Endothelial cell of umbilical vein (primary cell): ENCODE measurements around the gene SLFN11. TPM values are rescaled to one million over a fixed set of nuclear protein-coding genes. Genes with fewer than 3 reads are reported as not detected.

Source experiments
- BruUV-seq: library from RNA; stranded (reverse); fragments of 400-500 nt; replicated peaks from 2 replicates; lab custom pipeline; 2021; lab: Mats Ljungman, UMichigan
- CTCF ChIA-PET: fragments of 300-600, 350-600 bp; sonication (Branson Sonifier 250); formaldehyde crosslinking; loops from one replicate; lab custom pipeline; 2021; ENCODE audit warnings: antibody characterized with exemption, inconsistent platforms; lab: Charles Lee
- POLR2A ChIA-PET: fragments of 300-600, 350-600 bp; sonication (Branson Sonifier 250); formaldehyde crosslinking; loops from one replicate; lab custom pipeline; 2021; ENCODE audit warnings: antibody characterized with exemption, inconsistent platforms; lab: Charles Lee
- DNase-seq: peaks from one replicate; pipeline ENCODE4 v3.0.0-alpha.2; 2011; ENCODE audit warnings: low read depth, low spot score
- FAIRE-seq: peaks from 2 replicates; lab custom pipeline; 2011; peaks lifted over from hg19 to GRCh38; lab: Jason Lieb, UNC
- H2AFZ ChIP-seq: 2 replicates; pipeline ENCODE4 v1.6.0; 2012; ENCODE audit warnings: low read depth, low read length, control low read depth, inconsistent platforms
- H3K27ac ChIP-seq: 2 replicates; pipeline ENCODE4 v1.5.1; 2011; ENCODE audit warnings: low read depth, mild to moderate bottlenecking, control low read depth, low read length, moderate library complexity; ENCODE audit not compliant: insufficient read depth
- H3K27me3 ChIP-seq, 2 experiments: 2 replicates each; pipeline versions ENCODE4 v1.6.0 to v1.6.1; 2011; ENCODE audit warnings: low read length in 2 of 2, mixed read lengths in 1 of 2; ENCODE audit not compliant: control insufficient read depth in 2 of 2, insufficient read depth in 2 of 2
- H3K36me3 ChIP-seq, 2 experiments: 2 replicates in 1 of 2; 3 replicates in 1 of 2; pipeline ENCODE4 v1.5.1; 2011; ENCODE audit warnings: low read length in 2 of 2, mild to moderate bottlenecking in 1 of 2, moderate library complexity in 1 of 2; ENCODE audit not compliant: control insufficient read depth in 2 of 2, insufficient read depth in 2 of 2; ENCODE audit errors: extremely low read depth in 1 of 2
- H3K4me1 ChIP-seq: 3 replicates; pipeline ENCODE4 v1.5.1; 2011; ENCODE audit warnings: mild to moderate bottlenecking, low read length; ENCODE audit not compliant: control insufficient read depth, insufficient read depth; ENCODE audit errors: extremely low read depth
- H3K4me2 ChIP-seq: 2 replicates; pipeline ENCODE4 v1.6.1; 2011; ENCODE audit warnings: low read length, control low read depth, mixed read lengths; ENCODE audit not compliant: insufficient read depth
- H3K4me3 ChIP-seq, 3 experiments: fragments of 200-600 bp in 1 of 3; sonication (generic), shearing (Covaris generic) in 1 of 3; replicated peaks in 1 of 3; 2 replicates each; pipeline ENCODE4 v1.5.1; 2011 to 2016; ENCODE audit warnings: control low read depth in 3 of 3, low read length in 3 of 3, mild to moderate bottlenecking in 2 of 3, inconsistent platforms in 1 of 3, low read depth in 1 of 3, moderate library complexity in 1 of 3; ENCODE audit not compliant: insufficient read depth in 1 of 3
- H3K79me2 ChIP-seq: 2 replicates; pipeline ENCODE4 v1.6.0; 2012; ENCODE audit warnings: low read length, inconsistent platforms; ENCODE audit not compliant: control insufficient read depth, insufficient read depth
- H3K9ac ChIP-seq: replicated peaks from 2 replicates; pipeline ENCODE3; 2011; ENCODE audit warnings: low read length, control low read depth; ENCODE audit not compliant: insufficient read depth; ENCODE audit errors: extremely low read depth
- H3K9me1 ChIP-seq: replicated peaks from 3 replicates; pipeline ENCODE4 v1.6.0; 2011; ENCODE audit warnings: mild to moderate bottlenecking, low read length; ENCODE audit not compliant: control insufficient read depth, insufficient read depth; ENCODE audit errors: extremely low read depth
- H3K9me3 ChIP-seq: replicated peaks from 2 replicates; pipeline ENCODE4 v1.5.1; 2012; ENCODE audit warnings: low read length, inconsistent platforms; ENCODE audit not compliant: control insufficient read depth, insufficient read depth
- H4K20me1 ChIP-seq: replicated peaks from 2 replicates; pipeline ENCODE3; 2011; ENCODE audit warnings: mild to moderate bottlenecking, low read length; ENCODE audit not compliant: control insufficient read depth, insufficient read depth; ENCODE audit errors: extremely low read depth
- CTCF ChIP-seq, 2 donors: IDR thresholded peaks; 1 replicate in 1 of 2; 2 replicates in 1 of 2; pipeline ENCODE4 v1.5.1; 2011; ENCODE audit warnings: low read length in 2 of 2, mild to moderate bottlenecking in 2 of 2, moderate library complexity in 2 of 2, control low read depth in 1 of 2, inconsistent platforms in 1 of 2, low read depth in 1 of 2; ENCODE audit not compliant: insufficient read depth in 1 of 2; ENCODE audit errors: extremely low read depth in 1 of 2
- EZH2 ChIP-seq: IDR thresholded peaks from 2 replicates; pipeline ENCODE4 v1.6.1; 2012; ENCODE audit warnings: borderline replicate concordance, low read depth, mild to moderate bottlenecking, moderate library complexity, low read length, inconsistent platforms; ENCODE audit not compliant: severe bottlenecking
- JUN ChIP-seq: IDR thresholded peaks from 2 replicates; pipeline ENCODE4 v1.6.1; 2011; ENCODE audit warnings: borderline replicate concordance, low read depth; ENCODE audit not compliant: insufficient read length, insufficient read depth
- MAX ChIP-seq: IDR thresholded peaks from 2 replicates; pipeline ENCODE4 v1.6.1; 2011; ENCODE audit not compliant: insufficient read depth, insufficient read length
- POLR2AphosphoS5 ChIP-seq: IDR thresholded peaks from 2 replicates; pipeline ENCODE4 v1.6.1; 2012; ENCODE audit warnings: low read depth, mild to moderate bottlenecking, control low read depth, low read length, moderate library complexity; ENCODE audit not compliant: insufficient read depth
- dilution Hi-C: fragments of 300-500 bp; cut with MboI; formaldehyde crosslinking; loops from one replicate; pipeline ENCODE4 v1.15.0; 2019; ENCODE audit warnings: low sequenced_read_pairs; ENCODE audit not compliant: extremely low pct_ligation_motif_present
- intact Hi-C: fragments of 100-400 bp; cut with micrococcal nuclease; formaldehyde crosslinking; loops from one replicate; pipeline ENCODE4 v1.10.0; 2022
- polyA plus RNA-seq, 4 experiments: library from polyadenylated mRNA; depleted of rRNA in 3 of 4; stranded (reverse) in 3 of 4; unstranded in 1 of 4; fragments of >200 nt; gene quantifications; 2 replicates each; pipeline versions ENCODE4 v1.2.1 to v1.2.3, GENCODE V29; 2011 to 2012; ENCODE audit warnings: missing spikeins in 1 of 4
- total RNA-seq: library from RNA; stranded (reverse); gene quantifications from 2 replicates; pipeline ENCODE4 v1.2.3, GENCODE V29; 2021

Gene SLFN11
- total and polyA plus RNA-seq, 2 donors (not counting 3 experiments of a cell fraction or from before 2014, with no cell fraction given): 37.0 to 110 TPM

GRCh38 chr17:35368081-35368830 lies 5.2 kb downstream of the SLFN11 start:
- Histone ChIP-seq H3K4me1 (peaks cover 4% of the 10 kb centered on the region), H3K36me3 (peaks cover 3 to 16% of the 10 kb centered on the region in 2 experiments), H3K27ac (no peak overlapping the region), H3K9me3 (no peaks in the 10 kb centered on the region), H2AFZ (no peak overlapping the region), H3K9ac (no peak overlapping the region), H3K9me1 (no peaks in the 10 kb centered on the region), H3K4me2 (no peak overlapping the region), H4K20me1 (no peaks in the 10 kb centered on the region), H3K4me3 (no peak overlapping the region), H3K79me2 (peaks cover 73% of the 10 kb centered on the region), H3K27me3 (no peaks in the 10 kb centered on the region)
- FAIRE-seq: no peak
- intact Hi-C loops: no loop called here
- no peak for DNase-seq
- ChIA-PET CTCF (no interaction called here), POLR2A (no interaction called here)
- TF ChIP-seq CTCF (IDR thresholded peaks at IDR 0.05; ENCODE audit: extremely low read depth in 1 of 2, insufficient read depth in 1 of 2, low read depth in 1 of 2, low read length in 2 of 2): no peak
- TF ChIP-seq JUN: no peak
- TF ChIP-seq POLR2AphosphoS5: no peak
- no peak for TF ChIP-seq EZH2
- TF ChIP-seq MAX: no peak
- no TSS peak for BruUV-seq
- dilution Hi-C loops: no loop called here
